Liver (tissue), 9 donors: Measurements from ENCODE around the gene TEX14. TPM values are rescaled to one million over a fixed set of nuclear protein-coding genes. Genes with fewer than 3 reads are reported as not detected.
A peak's percentile ranks its signal among the peaks of the same experiment; 100 is the strongest.

Experiments
- DNase-seq: peaks from one replicate; pipeline ENCODE4 v3.0.0-alpha.2; 2017; ENCODE audit warnings: low spot score
- H3K27ac ChIP-seq, 2 donors: one replicate each; pipeline ENCODE4 v1.7.0; 2013; ENCODE audit warnings: inconsistent platforms in 2 of 2, low read length in 2 of 2, control low read depth in 1 of 2, low read depth in 1 of 2, mild to moderate bottlenecking in 1 of 2
- H3K27me3 ChIP-seq, 4 donors: one replicate each; pipeline versions ENCODE4 v1.6.1 to v1.7.0; 2013; ENCODE audit warnings: low read length in 3 of 4, inconsistent platforms in 1 of 4, mild to moderate bottlenecking in 1 of 4, moderate library complexity in 1 of 4; ENCODE audit not compliant: control insufficient read depth in 4 of 4, insufficient read depth in 4 of 4
- H3K36me3 ChIP-seq, 4 donors: one replicate each; pipeline versions ENCODE4 v1.6.1 to v1.7.0; 2013; ENCODE audit warnings: low read length in 3 of 4, mild to moderate bottlenecking in 3 of 4, low read depth in 1 of 4, moderate library complexity in 1 of 4; ENCODE audit not compliant: control insufficient read depth in 4 of 4, insufficient read depth in 3 of 4
- H3K4me1 ChIP-seq, 4 donors: one replicate each; pipeline versions ENCODE4 v1.6.1 to v1.7.0; 2013; ENCODE audit warnings: low read length in 3 of 4, mild to moderate bottlenecking in 3 of 4, moderate library complexity in 1 of 4; ENCODE audit not compliant: control insufficient read depth in 4 of 4, insufficient read depth in 4 of 4
- H3K4me3 ChIP-seq, 3 donors: one replicate each; pipeline versions ENCODE4 v1.6.1 to v1.7.0; 2013; ENCODE audit warnings: low read length in 3 of 3, control low read depth in 1 of 3, low read depth in 1 of 3, mild to moderate bottlenecking in 1 of 3
- H3K9ac ChIP-seq, 2 donors: one replicate each; pipeline ENCODE4 v1.7.0; 2013; ENCODE audit warnings: low read length in 2 of 2, mild to moderate bottlenecking in 2 of 2, moderate library complexity in 2 of 2, control low read depth in 1 of 2, low read depth in 1 of 2
- H3K9me3 ChIP-seq, 4 donors: one replicate each; pipeline versions ENCODE4 v1.6.1 to v1.7.0; 2013; ENCODE audit warnings: low read length in 3 of 4; ENCODE audit not compliant: control insufficient read depth in 4 of 4
- EGR1 ChIP-seq, 2 donors: IDR thresholded peaks; 2 replicates each; pipeline ENCODE4 v1.6.1; 2016 to 2018; ENCODE audit warnings: antibody characterized with exemption in 2 of 2, low read depth in 2 of 2
- FOXA1 ChIP-seq: IDR thresholded peaks from 2 replicates; pipeline ENCODE4 v1.6.1; 2016; ENCODE audit warnings: antibody characterized with exemption
- HNF4A ChIP-seq, 2 donors: conservative IDR thresholded peaks; 2 replicates each; pipeline ENCODE4 v1.6.1; 2016; ENCODE audit warnings: antibody characterized with exemption in 2 of 2, mild to moderate bottlenecking in 2 of 2
- JUND ChIP-seq, 2 donors: IDR thresholded peaks; 2 replicates each; pipeline ENCODE4 v1.6.1; 2016; ENCODE audit warnings: antibody characterized with exemption in 2 of 2
- NR2F2 ChIP-seq: IDR thresholded peaks from 2 replicates; pipeline ENCODE4 v1.6.1; 2016; ENCODE audit warnings: antibody characterized with exemption
- RAD21 ChIP-seq, 2 donors: IDR thresholded peaks; 2 replicates each; pipeline ENCODE4 v1.6.1; 2016; ENCODE audit warnings: antibody characterized with exemption in 2 of 2, mild to moderate bottlenecking in 2 of 2
- SP1 ChIP-seq: IDR thresholded peaks from 2 replicates; pipeline ENCODE4 v1.6.1; 2018; ENCODE audit warnings: antibody characterized with exemption, mild to moderate bottlenecking
- YY1 ChIP-seq: IDR thresholded peaks from 2 replicates; pipeline ENCODE4 v1.6.1; 2016; ENCODE audit warnings: antibody characterized with exemption, mild to moderate bottlenecking
- WGBS: extraction: QIAGEN DNeasy Blood & Tissue Kit; methylation state at CpG from one replicate; pipeline ENCODE4 v1.1.7; 2013; 5-methylcytosine and 5-hydroxymethylcytosine counted together
- polyA plus RNA-seq, 2 donors: library from polyadenylated mRNA; stranded (reverse) in 1 of 2; unstranded in 1 of 2; fragments of 200-250 nt in 1 of 2; fragments of >200 nt in 1 of 2; fragmentation: Nextera tagmentation in 1 of 2; extraction: Ambion mirVana in 1 of 2; gene quantifications; one replicate each; pipeline versions ENCODE4 v1.2.1 to v1.2.3, GENCODE V29; 2013 to 2015
- total RNA-seq, 2 donors: library from RNA; depleted of rRNA; stranded (reverse); fragments of >200 nt; gene quantifications; one replicate each; pipeline ENCODE4 v1.2.3, GENCODE V29; 2014
- TF ChIP-seq, protein P1 (sequence below): fragments of 150-350 bp; IDR thresholded peaks from 2 replicates; pipeline ENCODE4 v1.5.1; 2017; ENCODE audit warnings: improper control_type of control experiment, low read depth, low read length; ENCODE audit not compliant: missing input control
- TF ChIP-seq, protein P2 (sequence below): IDR thresholded peaks from 2 replicates; pipeline ENCODE4 v1.6.1; 2016; ENCODE audit warnings: antibody characterized with exemption
- TF ChIP-seq, protein P3 (sequence below): IDR thresholded peaks from 2 replicates; pipeline ENCODE4 v1.6.1; 2016; ENCODE audit warnings: antibody characterized with exemption
- donor health status: healthy.
- donor health status: healthy.
- donor health status: healthy.
- donor health status: healthy.
- donor health status: healthy.

The TEX14 gene
- total and polyA plus RNA-seq, 4 donors: 0.01 to 0.17 (median 0.13) TPM

DNA sequence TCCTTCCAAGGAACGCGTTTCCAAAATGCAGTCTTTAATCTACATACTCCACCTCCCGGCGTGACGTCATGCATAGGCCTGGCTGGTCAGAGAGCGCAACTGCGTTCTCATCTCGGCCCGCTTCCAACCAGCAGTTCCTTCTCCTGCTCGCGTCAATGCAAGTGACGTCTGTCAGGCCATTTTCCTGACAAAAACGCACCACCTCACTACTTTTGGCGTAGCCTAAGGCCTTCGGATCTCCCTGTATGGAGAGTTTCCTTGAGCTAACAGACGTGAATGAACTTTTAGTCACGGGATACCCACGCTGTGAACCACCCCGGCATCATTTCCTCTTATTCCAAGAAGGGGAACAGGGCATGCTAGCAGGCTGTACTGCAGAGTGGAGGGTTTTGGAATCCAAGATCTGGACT is 25.0 kb downstream of the TEX14 start:
- Histone ChIP-seq H3K4me3 (no peak overlapping the region), H3K9ac (no peak overlapping the region), H3K4me1 (no peaks in the 10 kb centered on the region), H3K9me3 (no peaks in the 10 kb centered on the region), H3K27me3 (no peaks in the 10 kb centered on the region), H3K36me3 (no peaks in the 10 kb centered on the region), H3K27ac (peak overlapping the region in 1 of 2 donors; percentile 41)
- peak; percentile 61 for DNase-seq
- TF ChIP-seq JUND (IDR thresholded peaks at IDR 0.05) (no peak), FOXA1 (no peak), NR2F2 (no peak), YY1 (no peak), SP1 (no peak)
- TF ChIP-seq, protein P1, sequence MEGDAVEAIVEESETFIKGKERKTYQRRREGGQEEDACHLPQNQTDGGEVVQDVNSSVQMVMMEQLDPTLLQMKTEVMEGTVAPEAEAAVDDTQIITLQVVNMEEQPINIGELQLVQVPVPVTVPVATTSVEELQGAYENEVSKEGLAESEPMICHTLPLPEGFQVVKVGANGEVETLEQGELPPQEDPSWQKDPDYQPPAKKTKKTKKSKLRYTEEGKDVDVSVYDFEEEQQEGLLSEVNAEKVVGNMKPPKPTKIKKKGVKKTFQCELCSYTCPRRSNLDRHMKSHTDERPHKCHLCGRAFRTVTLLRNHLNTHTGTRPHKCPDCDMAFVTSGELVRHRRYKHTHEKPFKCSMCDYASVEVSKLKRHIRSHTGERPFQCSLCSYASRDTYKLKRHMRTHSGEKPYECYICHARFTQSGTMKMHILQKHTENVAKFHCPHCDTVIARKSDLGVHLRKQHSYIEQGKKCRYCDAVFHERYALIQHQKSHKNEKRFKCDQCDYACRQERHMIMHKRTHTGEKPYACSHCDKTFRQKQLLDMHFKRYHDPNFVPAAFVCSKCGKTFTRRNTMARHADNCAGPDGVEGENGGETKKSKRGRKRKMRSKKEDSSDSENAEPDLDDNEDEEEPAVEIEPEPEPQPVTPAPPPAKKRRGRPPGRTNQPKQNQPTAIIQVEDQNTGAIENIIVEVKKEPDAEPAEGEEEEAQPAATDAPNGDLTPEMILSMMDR: no peak
- 60% methylated on average over 19 of the region's 19 CpGs for WGBS

DNA sequence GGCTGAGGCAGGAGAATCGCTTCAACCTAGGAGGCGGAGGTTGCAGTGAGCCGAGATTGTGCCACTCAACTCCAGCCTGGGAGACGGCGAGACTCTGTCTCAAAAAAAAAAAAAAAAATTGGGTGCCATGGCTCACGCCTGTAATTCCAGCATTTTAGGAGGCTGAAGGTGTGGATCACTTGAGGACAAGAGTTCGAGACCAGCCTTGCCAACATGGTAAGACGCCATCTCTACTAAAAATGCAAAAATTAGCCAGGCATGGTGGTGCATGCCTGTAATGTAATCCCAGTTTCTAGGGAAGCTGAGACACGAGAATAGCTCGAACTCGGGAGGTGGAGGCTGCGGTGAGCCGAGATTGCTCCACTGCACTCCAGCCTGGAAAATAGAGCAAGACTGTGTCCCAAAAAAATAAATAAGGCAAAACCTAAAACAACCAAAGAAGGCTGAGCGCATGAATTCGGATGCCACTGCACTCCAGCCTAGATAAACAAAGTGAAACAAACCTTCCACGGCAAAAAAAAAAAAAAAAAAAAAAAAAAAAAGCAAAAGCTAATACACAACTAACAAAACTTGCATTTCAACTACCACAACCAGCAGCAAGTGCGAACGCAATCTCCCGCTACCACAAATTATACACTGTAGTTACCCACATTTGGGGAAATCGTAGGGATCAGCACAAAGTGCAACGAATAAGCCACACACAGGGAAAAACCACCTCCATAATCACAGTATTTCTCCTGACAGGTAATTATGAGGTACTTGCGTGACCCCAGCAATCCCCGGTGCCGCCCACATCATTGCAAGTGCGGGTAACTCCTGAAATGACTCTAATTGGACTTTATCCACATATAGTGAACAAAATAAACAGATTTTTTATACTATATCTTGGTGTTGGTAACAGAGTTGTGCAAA is 25.6 kb downstream of the TEX14 start:
- no peaks in the 10 kb centered on the region for H3K4me1 ChIP-seq
- H3K4me3 ChIP-seq: no peak overlapping the region
- no peaks in the 10 kb centered on the region for H3K27me3 ChIP-seq
- H3K36me3 ChIP-seq: no peaks in the 10 kb centered on the region
- TF ChIP-seq EGR1 (IDR thresholded peaks at IDR 0.05; ENCODE audit: low read depth in 2 of 2) (no peak), SP1 (no peak), RAD21 (IDR thresholded peaks at IDR 0.05) (no peak), HNF4A (conservative IDR thresholded peaks at IDR 0.05) (no peak), NR2F2 (no peak)
- TF ChIP-seq, protein P2, sequence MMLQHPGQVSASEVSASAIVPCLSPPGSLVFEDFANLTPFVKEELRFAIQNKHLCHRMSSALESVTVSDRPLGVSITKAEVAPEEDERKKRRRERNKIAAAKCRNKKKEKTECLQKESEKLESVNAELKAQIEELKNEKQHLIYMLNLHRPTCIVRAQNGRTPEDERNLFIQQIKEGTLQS: no peak
- TF ChIP-seq, protein P3, sequence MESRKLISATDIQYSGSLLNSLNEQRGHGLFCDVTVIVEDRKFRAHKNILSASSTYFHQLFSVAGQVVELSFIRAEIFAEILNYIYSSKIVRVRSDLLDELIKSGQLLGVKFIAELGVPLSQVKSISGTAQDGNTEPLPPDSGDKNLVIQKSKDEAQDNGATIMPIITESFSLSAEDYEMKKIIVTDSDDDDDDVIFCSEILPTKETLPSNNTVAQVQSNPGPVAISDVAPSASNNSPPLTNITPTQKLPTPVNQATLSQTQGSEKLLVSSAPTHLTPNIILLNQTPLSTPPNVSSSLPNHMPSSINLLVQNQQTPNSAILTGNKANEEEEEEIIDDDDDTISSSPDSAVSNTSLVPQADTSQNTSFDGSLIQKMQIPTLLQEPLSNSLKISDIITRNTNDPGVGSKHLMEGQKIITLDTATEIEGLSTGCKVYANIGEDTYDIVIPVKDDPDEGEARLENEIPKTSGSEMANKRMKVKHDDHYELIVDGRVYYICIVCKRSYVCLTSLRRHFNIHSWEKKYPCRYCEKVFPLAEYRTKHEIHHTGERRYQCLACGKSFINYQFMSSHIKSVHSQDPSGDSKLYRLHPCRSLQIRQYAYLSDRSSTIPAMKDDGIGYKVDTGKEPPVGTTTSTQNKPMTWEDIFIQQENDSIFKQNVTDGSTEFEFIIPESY: no peak
- WGBS: 83% methylated on average over 25 of the region's 25 CpGs
- H3K9me3 ChIP-seq: no peaks in the 10 kb centered on the region
- H3K27ac ChIP-seq: peak overlapping the region in 1 of 2 donors; percentile 41
- no peak for DNase-seq
- H3K9ac ChIP-seq: no peak overlapping the region

DNA sequence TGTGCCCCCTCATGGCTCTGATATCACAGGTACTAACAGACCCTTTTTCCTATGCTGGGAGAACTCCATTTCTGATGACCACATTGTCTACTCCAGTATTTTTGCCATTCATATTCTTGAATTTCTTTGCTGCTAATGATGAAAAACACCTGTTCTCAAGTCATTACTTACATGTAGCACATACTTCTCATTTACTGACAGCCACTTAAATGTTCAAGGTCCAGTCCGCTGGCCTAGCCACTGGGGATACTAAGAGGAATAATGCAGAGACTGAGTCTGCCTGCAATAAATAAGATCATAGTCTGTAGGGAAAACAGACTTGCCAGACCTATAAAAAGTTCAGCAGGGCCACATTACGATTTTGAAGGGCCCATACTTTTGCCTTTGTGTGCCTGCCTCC is 27.5 kb downstream of the TEX14 start:
- no peak for DNase-seq
- no peak overlapping the region for H3K27ac ChIP-seq
- no peaks in the 10 kb centered on the region for H3K4me1 ChIP-seq
- no peak for TF ChIP-seq HNF4A (conservative IDR thresholded peaks at IDR 0.05)
- TF ChIP-seq, protein P1: no peak
- H3K4me3 ChIP-seq: no peak overlapping the region
- no peaks in the 10 kb centered on the region for H3K27me3 ChIP-seq
- 86% methylated on average over 2 of the region's 2 CpGs for WGBS
- H3K9ac ChIP-seq: no peak overlapping the region
- no peaks in the 10 kb centered on the region for H3K9me3 ChIP-seq
- H3K36me3 ChIP-seq: no peaks in the 10 kb centered on the region
